Fibroblast of lung (primary cell): ENCODE data around the gene PRRG2. TPM values are rescaled to one million over a fixed set of nuclear protein-coding genes. Genes with fewer than 3 reads are reported as not detected.

Experiments used
- DNase-seq, 2 donors: peaks; one replicate each; pipeline versions ENCODE4 v3.0.0 to v3.0.0-alpha.2; 2010; ENCODE audit warnings: low read depth in 2 of 2
- H2AFZ ChIP-seq: 2 replicates; pipeline ENCODE4 v1.5.1; 2012; ENCODE audit warnings: low read length, control low read depth, inconsistent platforms
- H3K27ac ChIP-seq: 2 replicates; pipeline ENCODE4 v1.5.1; 2011; ENCODE audit warnings: low read length, control low read depth; ENCODE audit not compliant: insufficient read depth
- H3K27me3 ChIP-seq: 2 replicates; pipeline ENCODE4 v1.5.1; 2011; ENCODE audit warnings: mild to moderate bottlenecking, low read length; ENCODE audit not compliant: control insufficient read depth, insufficient read depth
- H3K36me3 ChIP-seq: 2 replicates; pipeline ENCODE4 v1.5.1; 2011; ENCODE audit warnings: low read length; ENCODE audit not compliant: control insufficient read depth, insufficient read depth
- H3K4me1 ChIP-seq: 2 replicates; pipeline ENCODE4 v1.5.1; 2011; ENCODE audit warnings: low read length; ENCODE audit not compliant: control insufficient read depth, insufficient read depth; ENCODE audit errors: extremely low read depth
- H3K4me2 ChIP-seq: 2 replicates; pipeline ENCODE4 v1.5.1; 2011; ENCODE audit warnings: low read length, control low read depth; ENCODE audit not compliant: insufficient read depth; ENCODE audit errors: extremely low read depth
- H3K4me3 ChIP-seq, 4 experiments: fragments of 200-600 bp in 1 of 4; sonication (generic) in 1 of 4; replicated peaks in 1 of 4; 2 replicates each; pipeline ENCODE4 v1.5.1; 2011 to 2016; ENCODE audit warnings: low read length in 4 of 4, low read depth in 3 of 4, mild to moderate bottlenecking in 3 of 4, control low read depth in 2 of 4, inconsistent platforms in 1 of 4, mixed read lengths in 1 of 4; ENCODE audit not compliant: insufficient read depth in 1 of 4; ENCODE audit errors: control extremely low read depth in 1 of 4
- H3K79me2 ChIP-seq: 2 replicates; pipeline ENCODE4 v1.5.1; 2012; ENCODE audit warnings: mild to moderate bottlenecking, low read length, inconsistent platforms; ENCODE audit not compliant: control insufficient read depth, insufficient read depth
- H3K9ac ChIP-seq: 2 replicates; pipeline ENCODE4 v1.5.1; 2011; ENCODE audit warnings: mild to moderate bottlenecking, low read length, control low read depth; ENCODE audit not compliant: insufficient read depth
- H3K9me3 ChIP-seq: 2 replicates; pipeline ENCODE4 v1.5.1; 2012; ENCODE audit warnings: low read depth, low read length; ENCODE audit not compliant: control insufficient read depth, insufficient read depth
- H4K20me1 ChIP-seq: 2 replicates; pipeline ENCODE4 v1.5.1; 2011; ENCODE audit warnings: low read length; ENCODE audit not compliant: control insufficient read depth, insufficient read depth; ENCODE audit errors: extremely low read depth
- EZH2 ChIP-seq: IDR thresholded peaks from 2 replicates; pipeline ENCODE4 v1.5.1; 2012; ENCODE audit warnings: low read length, control low read depth, mild to moderate bottlenecking; ENCODE audit errors: missing control alignments
- polyA plus RNA-seq, 2 donors: library from polyadenylated mRNA; depleted of rRNA in 1 of 2; stranded (reverse) in 1 of 2; unstranded in 1 of 2; fragments of >200 nt; gene quantifications; 2 replicates each; pipeline ENCODE4 v1.2.1, GENCODE V29; 2011 to 2012; ENCODE audit warnings: missing spikeins in 1 of 2
- total RNA-seq: library from RNA; depleted of rRNA; stranded (reverse); fragments of >200 nt; gene quantifications from 2 replicates; pipeline ENCODE4 v1.2.1, GENCODE V29; 2014
- TF ChIP-seq, protein P1 (sequence below), 2 donors: IDR thresholded peaks in 1 of 2; conservative IDR thresholded peaks in 1 of 2; 1 replicate in 1 of 2; 2 replicates in 1 of 2; pipeline ENCODE4 v1.5.1; 2011 to 2012; ENCODE audit warnings: low read length in 2 of 2, control low read depth in 1 of 2, inconsistent platforms in 1 of 2, low read depth in 1 of 2, mild to moderate bottlenecking in 1 of 2

The PRRG2 gene
- total and polyA plus RNA-seq, 2 donors (not counting 1 experiment from before 2014, with no cell fraction given), result 0.17 TPM; not detected in 1

DNA sequence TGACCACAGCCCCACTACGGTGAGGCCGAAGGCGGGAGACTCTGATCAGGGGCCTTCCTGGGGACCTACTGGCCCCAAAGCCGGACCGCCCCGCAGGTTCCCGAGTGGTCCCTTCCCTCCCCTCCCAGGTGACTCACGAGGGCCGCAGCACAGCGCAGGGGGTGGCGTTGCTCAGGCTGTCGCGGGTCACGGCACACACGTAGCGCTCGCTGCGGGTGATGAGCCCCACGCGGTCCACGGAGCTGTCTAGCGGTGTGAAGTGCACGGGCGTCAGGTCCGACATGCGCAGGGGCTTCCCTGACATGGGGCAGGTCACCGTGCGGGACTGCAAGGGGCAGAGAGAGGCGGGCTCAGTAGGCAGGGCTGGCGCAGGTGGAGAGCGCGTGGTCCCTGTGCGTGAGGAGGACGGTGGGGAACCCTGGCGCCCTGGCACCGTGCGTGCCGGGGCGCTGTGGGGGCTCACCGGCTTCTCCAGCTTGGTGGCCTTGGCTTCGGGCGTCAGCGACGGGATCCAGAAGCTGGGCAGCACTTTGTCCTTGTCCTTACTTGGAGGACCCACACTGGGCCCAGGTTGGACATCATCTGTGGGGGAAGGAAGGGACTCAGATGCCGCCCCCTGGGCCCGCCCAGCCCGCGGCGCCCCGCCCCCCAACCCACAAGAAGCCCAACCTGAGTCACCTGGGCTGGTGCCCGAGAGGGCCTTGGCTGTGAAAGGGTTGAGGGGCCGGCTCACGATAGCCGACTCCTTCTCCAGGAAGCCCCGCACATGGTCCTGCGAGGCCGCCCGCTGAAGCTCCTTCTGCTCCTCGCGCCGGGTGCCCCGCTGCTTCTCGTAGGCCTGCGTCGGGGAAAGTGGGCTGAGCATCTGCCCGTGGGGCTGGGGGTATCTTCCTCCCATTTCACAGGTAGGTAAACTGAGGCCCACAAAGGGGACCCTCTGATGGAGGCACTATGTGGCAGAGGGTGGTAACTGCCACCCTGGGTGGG lies 24.4 kb upstream of the PRRG2 start:
- peak in 1 of 2 donors; percentile 29 for DNase-seq
- Histone ChIP-seq H3K36me3 (peaks cover 33% of the 10 kb centered on the region), H3K27me3 (no peaks in the 10 kb centered on the region), H3K9ac (no peak overlapping the region), H3K27ac (no peak overlapping the region), H2AFZ (no peak overlapping the region), H3K9me3 (no peaks in the 10 kb centered on the region), H4K20me1 (no peaks in the 10 kb centered on the region), H3K4me3 (no peak overlapping the region), H3K79me2 (no peaks in the 10 kb centered on the region), H3K4me1 (peaks cover 4% of the 10 kb centered on the region), H3K4me2 (no peak overlapping the region)
- TF ChIP-seq, protein P1, sequence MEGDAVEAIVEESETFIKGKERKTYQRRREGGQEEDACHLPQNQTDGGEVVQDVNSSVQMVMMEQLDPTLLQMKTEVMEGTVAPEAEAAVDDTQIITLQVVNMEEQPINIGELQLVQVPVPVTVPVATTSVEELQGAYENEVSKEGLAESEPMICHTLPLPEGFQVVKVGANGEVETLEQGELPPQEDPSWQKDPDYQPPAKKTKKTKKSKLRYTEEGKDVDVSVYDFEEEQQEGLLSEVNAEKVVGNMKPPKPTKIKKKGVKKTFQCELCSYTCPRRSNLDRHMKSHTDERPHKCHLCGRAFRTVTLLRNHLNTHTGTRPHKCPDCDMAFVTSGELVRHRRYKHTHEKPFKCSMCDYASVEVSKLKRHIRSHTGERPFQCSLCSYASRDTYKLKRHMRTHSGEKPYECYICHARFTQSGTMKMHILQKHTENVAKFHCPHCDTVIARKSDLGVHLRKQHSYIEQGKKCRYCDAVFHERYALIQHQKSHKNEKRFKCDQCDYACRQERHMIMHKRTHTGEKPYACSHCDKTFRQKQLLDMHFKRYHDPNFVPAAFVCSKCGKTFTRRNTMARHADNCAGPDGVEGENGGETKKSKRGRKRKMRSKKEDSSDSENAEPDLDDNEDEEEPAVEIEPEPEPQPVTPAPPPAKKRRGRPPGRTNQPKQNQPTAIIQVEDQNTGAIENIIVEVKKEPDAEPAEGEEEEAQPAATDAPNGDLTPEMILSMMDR (conservative IDR thresholded peaks at IDR 0.05 in 1 of 2, IDR thresholded peaks at IDR 0.05 in 1 of 2; ENCODE audit: low read depth in 1 of 2, low read length in 2 of 2), result no peak
- no peak for TF ChIP-seq EZH2

DNA sequence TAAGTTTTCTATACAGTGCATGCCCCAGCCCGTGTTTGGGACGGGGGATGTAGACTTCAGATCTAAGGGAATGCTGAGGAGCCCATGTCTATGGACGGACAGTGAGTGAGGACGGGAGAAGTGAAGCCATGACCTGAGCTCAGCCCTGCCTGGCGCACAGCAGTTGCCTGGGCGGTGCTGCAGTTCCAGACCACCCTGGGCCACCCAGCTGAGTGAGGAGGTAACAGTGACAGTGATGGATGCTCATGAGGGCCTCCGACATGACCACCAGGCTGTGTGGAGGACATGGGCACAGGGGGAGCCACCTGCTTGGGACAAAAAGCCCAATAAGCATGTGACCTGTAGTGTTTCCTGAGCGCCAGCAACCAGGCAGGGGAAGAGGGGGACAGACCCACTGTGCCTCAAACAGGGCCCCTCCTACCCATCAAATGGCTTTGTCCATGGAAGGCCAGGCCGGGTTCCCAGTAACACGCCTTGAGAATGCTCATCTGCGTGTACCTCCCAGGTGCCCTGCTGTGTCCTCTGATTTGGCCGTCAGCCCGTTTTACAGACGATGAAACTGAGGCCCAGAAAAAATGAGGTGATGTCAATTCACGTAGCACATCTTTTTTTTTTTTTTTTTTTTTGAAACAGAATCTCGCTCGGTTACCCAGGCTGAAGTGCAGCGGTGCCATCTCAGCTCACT lies 23.3 kb upstream of the PRRG2 start:
- no peak overlapping the region for H3K27ac ChIP-seq
- no peak overlapping the region for H3K9ac ChIP-seq
- DNase-seq, result no peak
- no peak overlapping the region for H3K4me2 ChIP-seq
- no peaks in the 10 kb centered on the region for H4K20me1 ChIP-seq
- no peak overlapping the region for H3K4me3 ChIP-seq
- peaks cover 33% of the 10 kb centered on the region for H3K36me3 ChIP-seq
- no peaks in the 10 kb centered on the region for H3K27me3 ChIP-seq
- H3K9me3 ChIP-seq, result no peaks in the 10 kb centered on the region
- H2AFZ ChIP-seq, result no peak overlapping the region
- peaks cover 4% of the 10 kb centered on the region for H3K4me1 ChIP-seq
- H3K79me2 ChIP-seq, result no peaks in the 10 kb centered on the region
- TF ChIP-seq, protein P1 (conservative IDR thresholded peaks at IDR 0.05 in 1 of 2, IDR thresholded peaks at IDR 0.05 in 1 of 2; ENCODE audit: low read depth in 1 of 2, low read length in 2 of 2), result no peak
- no peak for TF ChIP-seq EZH2

DNA sequence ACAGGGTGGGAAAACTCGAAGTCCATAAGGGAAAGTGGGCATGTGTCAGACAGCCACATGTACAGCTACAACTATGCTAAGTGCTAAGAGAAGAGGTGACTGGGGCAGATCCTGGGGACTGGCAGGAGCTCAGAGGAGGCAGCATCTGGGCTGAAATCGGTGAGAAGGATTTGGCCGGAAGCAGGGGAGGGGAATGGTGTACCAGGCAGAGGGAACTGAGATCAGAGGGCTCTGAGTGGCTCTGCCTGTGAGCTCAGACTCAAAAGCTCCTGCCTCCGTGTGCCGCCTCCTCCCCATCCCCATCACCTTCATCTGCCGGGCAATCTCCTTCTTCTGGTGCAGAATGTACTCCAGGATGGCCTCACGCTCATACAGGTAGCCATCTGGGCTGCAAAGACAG lies 22.5 kb upstream of the PRRG2 start:
- Histone ChIP-seq H3K4me2 (no peak overlapping the region), H3K36me3 (peaks cover 33% of the 10 kb centered on the region), H4K20me1 (no peaks in the 10 kb centered on the region), H3K4me3 (no peak overlapping the region), H3K27ac (no peak overlapping the region), H3K9me3 (no peaks in the 10 kb centered on the region), H3K27me3 (no peaks in the 10 kb centered on the region), H3K79me2 (no peaks in the 10 kb centered on the region), H3K4me1 (peaks cover 4% of the 10 kb centered on the region), H2AFZ (no peak overlapping the region), H3K9ac (no peak overlapping the region)
- no peak for DNase-seq
- no peak for TF ChIP-seq EZH2
- TF ChIP-seq, protein P1 (conservative IDR thresholded peaks at IDR 0.05 in 1 of 2, IDR thresholded peaks at IDR 0.05 in 1 of 2; ENCODE audit: low read depth in 1 of 2, low read length in 2 of 2), result no peak
